Cardiac fibroblast (primary cell): ENCODE measurements around the gene SEPTIN5.
"Not testable (repeated sequence)": the region's sequence is repeated elsewhere in the genome, so short reads cannot be mapped to it uniquely, and the experiment has no call there.

Source experiments
- DNase-seq, 2 donors: peaks; one replicate each; pipeline versions ENCODE4 v3.0.0 to v3.0.0-alpha.2; 2010; ENCODE audit warnings: low read depth in 2 of 2
- H3K4me3 ChIP-seq, 2 donors: replicated peaks in 1 of 2; 1 replicate in 1 of 2; 2 replicates in 1 of 2; pipeline ENCODE4 v1.5.1; 2011; ENCODE audit warnings: low read depth in 2 of 2, low read length in 2 of 2, mild to moderate bottlenecking in 2 of 2, moderate library complexity in 1 of 2
- TF ChIP-seq, protein P1 (sequence below): IDR thresholded peaks from one replicate; pipeline ENCODE4 v1.5.1; 2011; ENCODE audit warnings: low read depth, mild to moderate bottlenecking, low read length, inconsistent platforms

The SEPTIN5 gene

GRCh38 chr22:19674929-19675253 is 39.4 kb upstream of the SEPTIN5 start:
- TF ChIP-seq, protein P1, sequence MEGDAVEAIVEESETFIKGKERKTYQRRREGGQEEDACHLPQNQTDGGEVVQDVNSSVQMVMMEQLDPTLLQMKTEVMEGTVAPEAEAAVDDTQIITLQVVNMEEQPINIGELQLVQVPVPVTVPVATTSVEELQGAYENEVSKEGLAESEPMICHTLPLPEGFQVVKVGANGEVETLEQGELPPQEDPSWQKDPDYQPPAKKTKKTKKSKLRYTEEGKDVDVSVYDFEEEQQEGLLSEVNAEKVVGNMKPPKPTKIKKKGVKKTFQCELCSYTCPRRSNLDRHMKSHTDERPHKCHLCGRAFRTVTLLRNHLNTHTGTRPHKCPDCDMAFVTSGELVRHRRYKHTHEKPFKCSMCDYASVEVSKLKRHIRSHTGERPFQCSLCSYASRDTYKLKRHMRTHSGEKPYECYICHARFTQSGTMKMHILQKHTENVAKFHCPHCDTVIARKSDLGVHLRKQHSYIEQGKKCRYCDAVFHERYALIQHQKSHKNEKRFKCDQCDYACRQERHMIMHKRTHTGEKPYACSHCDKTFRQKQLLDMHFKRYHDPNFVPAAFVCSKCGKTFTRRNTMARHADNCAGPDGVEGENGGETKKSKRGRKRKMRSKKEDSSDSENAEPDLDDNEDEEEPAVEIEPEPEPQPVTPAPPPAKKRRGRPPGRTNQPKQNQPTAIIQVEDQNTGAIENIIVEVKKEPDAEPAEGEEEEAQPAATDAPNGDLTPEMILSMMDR = no peak

GRCh38 chr22:19675428-19675827 is 38.9 kb upstream of the SEPTIN5 start:
- TF ChIP-seq, protein P1 = no peak
- H3K4me3 ChIP-seq = no peak overlapping the region
- no peak for DNase-seq

More at GRCh38 chr22:19674929-19675253, 39.4 kb upstream of the SEPTIN5 start:
- DNase-seq = no peak
- no peak overlapping the region for H3K4me3 ChIP-seq

DNA sequence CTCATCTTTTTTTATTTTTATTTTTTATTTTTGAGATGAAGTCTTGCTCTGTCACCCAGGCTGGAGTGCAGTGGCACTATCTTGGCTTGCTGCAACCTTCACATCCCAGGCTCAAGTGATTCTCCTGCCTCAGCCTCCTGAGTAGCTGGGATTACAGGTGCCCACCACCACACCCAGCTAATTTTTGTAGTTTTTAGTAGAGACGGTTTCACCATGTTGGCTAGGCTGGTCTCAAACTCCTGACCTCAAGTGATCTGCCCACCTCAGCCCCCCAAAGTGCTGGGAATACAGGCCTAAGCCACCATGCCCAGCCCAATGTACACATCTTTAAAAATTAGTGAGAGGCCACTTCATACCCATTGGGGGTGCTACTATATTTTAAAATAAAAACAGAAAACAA is 37.9 kb upstream of the SEPTIN5 start:
- H3K4me3 ChIP-seq = not testable (repeated sequence)

GRCh38 chr22:19678949-19679521 is 35.3 kb upstream of the SEPTIN5 start:
- DNase-seq = no peak
- TF ChIP-seq, protein P1 = no peak

More for the DNA sequence above, 37.9 kb upstream of the SEPTIN5 start:
- DNase-seq = not testable (repeated sequence)

GRCh38 chr22:19679522-19680101 is 34.7 kb upstream of the SEPTIN5 start:
- no peak overlapping the region for H3K4me3 ChIP-seq
- TF ChIP-seq, protein P1 = peak; percentile 81
- DNase-seq = peak in 1 of 2 donors; percentile 13

More at GRCh38 chr22:19678949-19679521, 35.3 kb upstream of the SEPTIN5 start:
- no peak overlapping the region for H3K4me3 ChIP-seq

- no peak for DNase-seq
- TF ChIP-seq, protein P1 = no peak
- H3K4me3 ChIP-seq = no peak overlapping the region
Observed at GRCh38 chr22:19680287-19680881, 33.9 kb upstream of the SEPTIN5 start.

DNA sequence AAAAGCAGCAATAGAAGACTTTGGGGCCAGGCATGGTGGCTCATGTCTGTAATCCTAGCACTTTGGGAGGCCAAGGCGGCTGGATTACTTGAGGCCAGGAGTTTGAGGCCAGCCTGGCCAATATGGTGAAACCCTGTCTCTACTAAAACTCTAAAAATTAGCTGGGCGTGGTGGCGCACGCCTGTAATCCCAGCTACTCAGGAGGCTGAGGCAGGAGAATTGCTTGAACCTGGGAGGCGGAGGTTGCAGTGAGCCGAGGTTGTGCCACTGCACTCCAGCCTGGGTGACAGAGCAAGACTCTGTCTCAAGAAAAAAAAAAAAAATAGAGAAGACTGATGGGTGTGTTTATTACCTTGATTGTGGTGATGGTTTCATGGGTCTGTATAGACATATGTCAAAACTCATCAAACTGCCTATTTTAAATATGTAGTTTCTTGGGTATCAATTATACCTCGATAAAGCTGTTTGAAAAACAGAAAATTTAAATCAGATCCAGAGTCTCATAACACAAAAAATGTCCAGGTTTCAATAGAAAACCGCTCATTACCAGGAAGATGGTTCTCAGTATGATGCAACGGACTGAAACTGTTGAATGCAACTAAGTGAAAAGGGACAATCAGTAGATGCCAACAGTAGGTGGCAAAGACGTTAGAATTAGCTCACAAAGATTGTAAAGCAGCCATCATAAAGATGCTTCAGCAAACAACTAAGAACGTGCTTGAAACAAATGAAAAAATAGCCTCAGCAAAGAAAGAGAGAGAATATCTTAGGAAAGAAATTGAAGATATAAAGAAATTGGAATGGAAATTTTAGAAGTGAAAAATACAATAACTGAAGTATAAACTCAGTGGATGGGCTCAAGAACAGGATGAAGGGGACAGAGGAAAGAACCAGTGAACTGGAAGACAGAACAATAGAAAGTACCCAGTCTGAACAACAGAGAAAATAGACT is 33.1 kb upstream of the SEPTIN5 start:
- no peak overlapping the region for H3K4me3 ChIP-seq
- TF ChIP-seq, protein P1 = no peak
- DNase-seq = no peak
